NCI-H345 treated with DMSO at 0.1 percent for 48 hours (cell line): ENCODE results near the gene AHCTF1.
"Not testable (repeated sequence)": the region's sequence is repeated elsewhere in the genome, so short reads cannot be mapped to it uniquely, and the experiment has no call there.

Source experiments
- DNase-seq: peaks from one replicate; lab custom pipeline; 2025; ENCODE audit not compliant: unreplicated experiment; lab: John Stamatoyannopoulos, UW

AHCTF1 gene

GRCh38 chr1:246837418-246838117, 94.2 kb downstream of the AHCTF1 start:
- no peak for DNase-seq

GRCh38 chr1:246836209-246836966, 95.4 kb downstream of the AHCTF1 start:
- DNase-seq, result no peak

GRCh38 chr1:246831543-246831942, 100.2 kb downstream of the AHCTF1 start:
- no peak for DNase-seq

GRCh38 chr1:246828818-246829217, 102.9 kb downstream of the AHCTF1 start:
- DNase-seq, result no peak

- peak; percentile 92 for DNase-seq
Measured at GRCh38 chr1:246827396-246827795, 104.4 kb downstream of the AHCTF1 start.

- no peak for DNase-seq
Measured at GRCh38 chr1:246825557-246826175, 106.1 kb downstream of the AHCTF1 start.

- DNase-seq, result no peak
Measured at GRCh38 chr1:246824541-246824940, 107.2 kb downstream of the AHCTF1 start.

GRCh38 chr1:246822154-246822553, 109.6 kb downstream of the AHCTF1 start:
- DNase-seq, result not testable (repeated sequence)

- no peak for DNase-seq
Measured at GRCh38 chr1:246820666-246821065, 111.1 kb downstream of the AHCTF1 start.

GRCh38 chr1:246817778-246818177, 114.0 kb downstream of the AHCTF1 start:
- DNase-seq, result not testable (repeated sequence)

GRCh38 chr1:246815693-246816270, 116.0 kb downstream of the AHCTF1 start:
- no peak for DNase-seq

GRCh38 chr1:246814890-246815289, 116.9 kb downstream of the AHCTF1 start:
- no peak for DNase-seq

GRCh38 chr1:246813325-246813724, 118.4 kb downstream of the AHCTF1 start:
- DNase-seq, result not testable (repeated sequence)

GRCh38 chr1:246811985-246812384, 119.8 kb downstream of the AHCTF1 start:
- DNase-seq, result no peak

GRCh38 chr1:246809473-246809872, 122.3 kb downstream of the AHCTF1 start:
- no peak for DNase-seq

GRCh38 chr1:246805135-246805716, 126.5 kb downstream of the AHCTF1 start:
- peak; percentile 57 for DNase-seq

- no peak for DNase-seq
Measured at GRCh38 chr1:246803883-246804282, 127.9 kb downstream of the AHCTF1 start.

- DNase-seq, result no peak
Measured at GRCh38 chr1:246803373-246803772, 128.4 kb downstream of the AHCTF1 start.

GRCh38 chr1:246801241-246802020, 130.3 kb downstream of the AHCTF1 start:
- no peak for DNase-seq

- DNase-seq, result no peak
Measured at GRCh38 chr1:246800756-246801155, 131.0 kb downstream of the AHCTF1 start.
